Erythroblast (primary cell): ENCODE measurements around the gene SMIM13.

Experiments
- DNase-seq, 2 experiments: peaks; one replicate each; lab custom pipeline; 2025; lab: John Stamatoyannopoulos, UW
- GATA1 ChIP-seq: IDR thresholded peaks from 2 replicates; pipeline ENCODE4 v1.6.1; 2011; ENCODE audit warnings: low read depth, mild to moderate bottlenecking, control low read depth, low read length, moderate library complexity
- POLR2A ChIP-seq: IDR thresholded peaks from 2 replicates; pipeline ENCODE4 v1.6.1; 2011; ENCODE audit warnings: mild to moderate bottlenecking, low read length

Gene SMIM13

DNA sequence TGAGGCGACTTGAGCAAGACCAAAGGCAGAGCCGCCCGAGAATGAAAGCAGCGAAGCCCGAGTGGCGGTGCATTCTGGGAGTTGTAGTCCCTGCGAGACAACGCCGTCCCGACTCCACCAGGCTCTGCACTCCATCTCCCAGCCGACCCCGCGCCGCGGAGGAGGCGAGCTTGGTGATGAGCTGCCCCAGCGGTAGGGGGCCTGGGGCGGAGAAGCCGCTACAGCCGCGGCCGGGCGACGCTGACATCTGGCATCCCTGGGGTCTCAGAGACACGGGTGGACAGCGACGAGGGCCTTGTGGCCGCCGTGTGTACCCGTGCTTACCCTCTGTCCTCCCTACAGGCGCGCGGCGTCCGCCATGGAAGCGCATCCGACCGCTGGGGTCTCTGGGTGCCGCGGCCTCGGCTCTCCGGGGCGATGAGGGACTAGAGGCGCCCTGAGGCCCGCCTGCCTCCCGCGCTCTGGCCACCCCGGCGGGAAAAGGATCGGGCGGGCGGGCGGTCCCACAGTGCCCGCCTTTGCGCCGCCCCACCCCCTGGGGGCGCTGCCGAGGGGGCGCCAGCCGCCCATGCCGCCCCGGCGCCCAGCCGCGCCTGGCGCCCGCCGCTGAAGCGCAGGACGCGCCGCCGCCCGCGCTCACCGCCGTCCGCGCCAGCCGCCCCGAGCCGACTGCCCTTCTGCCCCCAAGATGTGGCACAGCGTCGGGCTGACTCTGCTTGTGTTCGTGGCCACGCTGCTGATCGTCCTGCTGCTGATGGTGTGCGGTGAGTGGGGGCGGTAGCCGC, at the start of gene SMIM13:
SMIM13 (plus strand) TSS at position 209 of the 785 bp plus-strand sequence; CDS start at position 689, 480 bp downstream.
- peak; percentile 97 to 98 for DNase-seq
- peak; percentile 81 for TF ChIP-seq POLR2A
- no peak for TF ChIP-seq GATA1

DNA sequence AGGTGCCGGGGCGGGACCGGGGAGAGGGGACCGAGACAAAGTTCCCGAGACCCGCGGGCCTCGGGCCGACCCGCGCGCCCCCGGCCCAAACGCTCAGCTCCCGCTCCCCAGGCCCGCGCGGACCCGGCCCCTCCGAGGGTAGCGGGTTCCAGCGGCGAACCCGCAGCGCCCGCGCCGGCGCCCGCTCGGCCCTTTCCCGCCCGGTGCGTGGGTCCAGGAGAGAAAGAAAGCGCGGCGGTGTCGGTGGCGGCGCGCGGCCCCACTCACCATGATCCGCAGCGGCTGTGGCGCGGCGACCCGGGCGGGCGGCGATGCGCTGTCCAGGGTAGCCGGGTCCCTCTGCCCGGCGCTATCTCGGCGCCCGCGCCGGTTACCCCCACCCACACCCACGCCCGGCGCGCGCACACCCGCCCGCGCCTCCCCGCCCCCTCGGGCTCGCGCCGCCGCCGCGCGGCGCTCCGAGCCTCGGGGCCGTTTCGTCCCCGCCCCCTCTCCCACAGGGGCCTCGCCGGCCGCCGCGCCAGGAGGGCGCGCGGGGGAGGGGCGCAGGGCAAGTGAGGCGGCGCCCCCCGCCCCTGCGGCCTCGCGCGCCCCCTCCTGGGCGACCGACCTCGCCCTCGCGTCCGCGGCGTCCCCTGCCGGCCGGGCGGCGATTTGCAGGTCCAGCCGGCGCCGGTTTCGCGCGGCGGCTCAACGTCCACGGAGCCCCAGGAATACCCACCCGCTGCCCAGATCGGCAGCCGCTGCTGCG, 49.5 kb upstream of the SMIM13 start, which contains the start of gene ELOVL2:
ELOVL2 (minus strand) TSS at position 345 of the 751 bp plus-strand sequence; CDS start at position 270, 75 bp downstream.
- TF ChIP-seq POLR2A (no peak), GATA1 (no peak)
- DNase-seq = peak; percentile 84

- no peak for DNase-seq
- TF ChIP-seq POLR2A (no peak), GATA1 (no peak)
Measured at GRCh38 chr6:11044712-11045167, 48.9 kb upstream of the SMIM13 start.

- TF ChIP-seq POLR2A = no peak
- no peak for TF ChIP-seq GATA1
- DNase-seq = no peak
Measured at GRCh38 chr6:11050731-11051130, 42.9 kb upstream of the SMIM13 start.

GRCh38 chr6:11053307-11053706, 40.3 kb upstream of the SMIM13 start:
- DNase-seq = no peak
- TF ChIP-seq POLR2A (no peak), GATA1 (no peak)

GRCh38 chr6:11054722-11055121, 38.9 kb upstream of the SMIM13 start:
- no peak for DNase-seq

DNA sequence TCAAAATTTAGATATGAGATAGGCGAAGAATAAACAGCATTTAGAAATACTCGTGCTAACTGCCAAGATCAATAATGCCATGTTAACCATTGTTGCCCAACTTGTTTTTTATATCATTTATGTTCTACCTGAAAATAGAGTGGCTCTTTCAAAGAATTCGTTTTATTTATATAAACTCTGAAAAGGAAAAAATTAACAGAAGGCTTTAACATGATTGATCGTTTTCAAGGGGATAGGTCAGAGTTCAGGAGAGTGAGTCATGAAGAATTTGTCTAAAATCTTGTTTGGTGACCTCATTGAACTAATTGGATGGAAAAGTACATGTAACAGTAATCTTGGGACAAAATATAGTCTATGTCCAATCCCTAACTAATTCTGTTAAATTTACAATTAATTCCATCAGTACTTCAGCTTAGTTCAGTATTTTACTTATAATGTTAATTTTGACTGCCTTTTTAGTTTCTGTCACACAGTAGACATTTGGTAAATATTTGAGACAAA, 38.5 kb upstream of the SMIM13 start:
- no peak for TF ChIP-seq POLR2A
- TF ChIP-seq GATA1 = no peak
- no peak for DNase-seq

More at GRCh38 chr6:11054722-11055121, 38.9 kb upstream of the SMIM13 start:
- TF ChIP-seq GATA1 (no peak), POLR2A (no peak)

- DNase-seq = no peak
- TF ChIP-seq GATA1 (no peak), POLR2A (no peak)
Measured at GRCh38 chr6:11056871-11057270, 36.8 kb upstream of the SMIM13 start.

DNA sequence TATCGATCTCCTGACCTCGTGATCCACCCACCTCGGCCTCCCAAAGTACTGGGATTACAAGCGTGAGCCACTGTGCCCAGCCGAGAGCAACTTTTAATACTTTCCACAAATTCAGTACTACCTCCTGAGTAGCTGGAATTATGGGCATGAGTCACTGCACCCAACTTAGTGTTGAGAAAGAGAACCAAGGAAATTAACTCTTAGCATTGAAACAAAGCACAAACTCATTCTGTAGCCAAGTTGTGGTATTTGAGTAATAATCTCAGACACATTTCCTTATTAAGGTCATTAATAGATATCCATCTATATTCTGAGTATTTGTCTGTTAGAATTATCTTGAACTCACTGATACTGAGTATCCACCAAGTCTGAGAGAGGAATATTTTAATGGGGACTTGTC, 35.2 kb upstream of the SMIM13 start:
- TF ChIP-seq GATA1 = no peak
- TF ChIP-seq POLR2A = no peak
- DNase-seq = no peak

DNA sequence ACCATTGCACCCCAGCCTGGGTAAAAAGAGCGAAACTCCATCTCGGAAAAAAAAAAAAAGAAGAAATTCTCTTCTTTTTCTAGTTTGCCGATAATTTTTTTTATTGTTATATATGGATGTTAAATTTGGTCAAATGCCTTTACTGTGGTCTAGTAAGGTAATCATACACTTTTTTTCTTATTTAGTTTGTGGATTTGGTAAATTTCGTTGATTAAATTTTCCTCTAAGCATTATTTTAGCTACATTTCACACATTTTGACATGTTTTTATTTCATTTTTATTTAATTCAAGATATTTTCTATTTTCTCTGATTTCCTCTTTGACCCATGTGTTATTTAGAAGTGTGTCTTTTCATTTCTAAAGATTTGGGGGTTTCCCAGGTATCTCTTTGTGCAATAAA, 31.6 kb upstream of the SMIM13 start:
- TF ChIP-seq GATA1 = no peak
- TF ChIP-seq POLR2A = no peak
- no peak for DNase-seq

DNA sequence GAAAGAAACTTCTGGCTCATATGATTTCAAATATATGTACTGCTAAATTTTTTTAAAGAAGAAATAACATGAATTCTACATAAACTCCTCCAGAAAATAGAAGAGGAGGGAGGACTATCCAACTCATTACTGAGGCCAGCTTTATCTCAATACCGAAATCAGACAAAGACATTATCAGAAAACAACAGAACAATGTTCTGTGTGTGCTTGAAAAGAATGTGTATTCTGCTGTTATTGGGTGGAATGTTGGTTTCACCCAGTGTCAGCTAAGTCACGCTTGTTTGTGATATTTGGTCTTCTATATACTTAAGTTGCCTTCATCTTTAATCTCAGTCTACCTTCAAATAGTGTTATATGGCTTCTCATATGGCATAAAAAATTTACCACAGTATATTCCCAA, 30.9 kb upstream of the SMIM13 start:
- TF ChIP-seq POLR2A (no peak), GATA1 (no peak)
- DNase-seq = peak in 1 of 2 experiments; percentile 63

GRCh38 chr6:11064836-11065235, 28.8 kb upstream of the SMIM13 start:
- no peak for TF ChIP-seq POLR2A
- TF ChIP-seq GATA1 = no peak
- DNase-seq = no peak

- no peak for TF ChIP-seq GATA1
- no peak for TF ChIP-seq POLR2A
- peak in 1 of 2 experiments; percentile 23 for DNase-seq
Measured at GRCh38 chr6:11065436-11066202, 28.0 kb upstream of the SMIM13 start.
